Keratinocyte (primary cell): ENCODE measurements around the gene FRYL. TPM values are rescaled to one million over a fixed set of nuclear protein-coding genes. Genes with fewer than 3 reads are reported as not detected.
A peak's percentile ranks its signal among the peaks of the same experiment; 100 is the strongest.

ENCODE experiments used
- DNase-seq: peaks from one replicate; pipeline ENCODE4 v3.0.0-alpha.2; 2011; ENCODE audit warnings: low read depth, missing footprints, low spot score
- FAIRE-seq: peaks from 2 replicates; lab custom pipeline; 2011; peaks lifted over from hg19 to GRCh38; lab: Jason Lieb, UNC
- H2AFZ ChIP-seq: 2 replicates; pipeline ENCODE4 v1.6.0; 2012; ENCODE audit warnings: low read length, control low read depth, inconsistent platforms; ENCODE audit not compliant: control insufficient read depth
- H3K27ac ChIP-seq: 2 replicates; pipeline ENCODE4 v1.5.1; 2011; ENCODE audit warnings: low read length; ENCODE audit not compliant: control insufficient read depth, insufficient read depth
- H3K27me3 ChIP-seq: 3 replicates; pipeline ENCODE4 v1.6.0; 2011; ENCODE audit warnings: low read length; ENCODE audit not compliant: control insufficient read depth, insufficient read depth; ENCODE audit errors: extremely low read depth
- H3K36me3 ChIP-seq, 2 experiments: 2 replicates in 1 of 2; 3 replicates in 1 of 2; pipeline ENCODE4 v1.5.1; 2011; ENCODE audit warnings: low read length in 2 of 2, mild to moderate bottlenecking in 1 of 2; ENCODE audit not compliant: control insufficient read depth in 2 of 2, insufficient read depth in 2 of 2; ENCODE audit errors: extremely low read depth in 1 of 2
- H3K4me1 ChIP-seq: 3 replicates; pipeline ENCODE4 v1.5.1; 2011; ENCODE audit warnings: low read length; ENCODE audit not compliant: control insufficient read depth, insufficient read depth; ENCODE audit errors: extremely low read depth
- H3K4me2 ChIP-seq: 3 replicates; pipeline ENCODE4 v1.6.0; 2011; ENCODE audit warnings: low read depth, low read length; ENCODE audit not compliant: control insufficient read depth, insufficient read depth; ENCODE audit errors: extremely low read depth
- H3K4me3 ChIP-seq, 3 experiments: fragments of 200-600 bp in 1 of 3; sonication (generic) in 1 of 3; 2 replicates in 2 of 3; 3 replicates in 1 of 3; pipeline ENCODE4 v1.5.1; 2011 to 2016; ENCODE audit warnings: low read length in 3 of 3, mild to moderate bottlenecking in 3 of 3, control low read depth in 2 of 3, inconsistent platforms in 1 of 3, low read depth in 1 of 3, mixed read lengths in 1 of 3, mixed run types in 1 of 3, moderate library complexity in 1 of 3; ENCODE audit not compliant: control insufficient read depth in 2 of 3, insufficient read depth in 2 of 3; ENCODE audit errors: extremely low read depth in 1 of 3
- H3K79me2 ChIP-seq: 2 replicates; pipeline ENCODE4 v1.6.0; 2012; ENCODE audit warnings: low read length; ENCODE audit not compliant: control insufficient read depth, insufficient read depth
- H3K9ac ChIP-seq: 3 replicates; pipeline ENCODE4 v1.6.0; 2011; ENCODE audit warnings: low read length; ENCODE audit not compliant: control insufficient read depth, insufficient read depth; ENCODE audit errors: extremely low read depth
- H3K9me1 ChIP-seq: 3 replicates; pipeline ENCODE4 v1.6.0; 2011; ENCODE audit warnings: low read length; ENCODE audit not compliant: control insufficient read depth, insufficient read depth; ENCODE audit errors: extremely low read depth
- H3K9me3 ChIP-seq: 2 replicates; pipeline ENCODE4 v1.5.1; 2012; ENCODE audit warnings: low read depth, low read length; ENCODE audit not compliant: control insufficient read depth
- H4K20me1 ChIP-seq: 3 replicates; pipeline ENCODE4 v1.6.0; 2011; ENCODE audit warnings: low read length; ENCODE audit not compliant: control insufficient read depth, insufficient read depth; ENCODE audit errors: extremely low read depth
- CTCF ChIP-seq, 3 experiments: IDR thresholded peaks in 1 of 3; conservative IDR thresholded peaks in 1 of 3; optimal IDR thresholded peaks in 1 of 3; 2 replicates in 2 of 3; 3 replicates in 1 of 3; pipeline versions ENCODE3 to v1.5.1; 2011; ENCODE audit warnings: low read length in 3 of 3, mild to moderate bottlenecking in 3 of 3, moderate library complexity in 2 of 3, control low read depth in 1 of 3, inconsistent platforms in 1 of 3; ENCODE audit not compliant: insufficient read depth in 2 of 3; ENCODE audit errors: extremely low read depth in 1 of 3
- EZH2 ChIP-seq: IDR thresholded peaks from one replicate; pipeline ENCODE4 v1.6.1; 2012; ENCODE audit warnings: inconsistent platforms, mild to moderate bottlenecking, low read length, moderate library complexity
- dilution Hi-C: fragments of 300-500 bp; cut with MboI; formaldehyde crosslinking; loops from one replicate; pipeline ENCODE4 v1.7.0; 2020; ENCODE audit warnings: low sequenced_read_pairs; ENCODE audit not compliant: extremely low pct_ligation_motif_present
- polyA plus RNA-seq, 5 experiments: library from polyadenylated mRNA; depleted of rRNA in 3 of 5; stranded (reverse) in 3 of 5; stranded (forward) in 1 of 5; unstranded in 1 of 5; fragments of >200 nt; gene quantifications; 1 replicate in 1 of 5; 2 replicates in 3 of 5; 3 replicates in 1 of 5; pipeline versions ENCODE4 v1.2.1 to v1.2.3, GENCODE V29; 2011 to 2012; ENCODE audit warnings: missing spikeins in 2 of 5, low read depth in 1 of 5, low replicate concordance in 1 of 5

FRYL gene
- polyA plus RNA-seq, 1 donor (not counting 4 experiments of a cell fraction or from before 2014, with no cell fraction given) = 40.4 TPM

- DNase-seq (no peak), FAIRE-seq (peak; percentile 13)
- Histone ChIP-seq H3K27me3 (no peaks in the 10 kb centered on the region), H3K4me3 (no peak overlapping the region), H3K27ac (no peak overlapping the region), H2AFZ (no peak overlapping the region), H3K4me1 (no peaks in the 10 kb centered on the region), H4K20me1 (peaks cover 5% of the 10 kb centered on the region), H3K4me2 (no peak overlapping the region), H3K9me1 (no peaks in the 10 kb centered on the region), H3K79me2 (peaks cover 97% of the 10 kb centered on the region), H3K36me3 (peaks cover 0 to 1% of the 10 kb centered on the region in 2 experiments), H3K9ac (no peak overlapping the region), H3K9me3 (no peaks in the 10 kb centered on the region)
- dilution Hi-C loops = no loop called here
- peak in 2 of 3 experiments; percentile 13 to 25 for TF ChIP-seq CTCF (optimal IDR thresholded peaks at IDR 0.05 in 1 of 3, IDR thresholded peaks at IDR 0.05 in 1 of 3, conservative IDR thresholded peaks at IDR 0.05 in 1 of 3; ENCODE audit: extremely low read depth in 1 of 3, insufficient read depth in 2 of 3, low read length in 3 of 3)
- TF ChIP-seq EZH2 = no peak
Measured at GRCh38 chr4:48767055-48767929, 12.8 kb downstream of the FRYL start.

GRCh38 chr4:48766131-48766792 lies 13.8 kb downstream of the FRYL start:
- no peak for FAIRE-seq
- dilution Hi-C loops = no loop called here
- H3K9ac ChIP-seq = no peak overlapping the region
- peaks cover 0 to 1% of the 10 kb centered on the region in 2 experiments for H3K36me3 ChIP-seq
- peaks cover 5% of the 10 kb centered on the region for H4K20me1 ChIP-seq
- no peak overlapping the region for H3K27ac ChIP-seq
- H3K9me3 ChIP-seq = no peaks in the 10 kb centered on the region
- H3K9me1 ChIP-seq = no peaks in the 10 kb centered on the region
- H3K79me2 ChIP-seq = peaks cover 97% of the 10 kb centered on the region
- H3K27me3 ChIP-seq = no peaks in the 10 kb centered on the region
- TF ChIP-seq CTCF (optimal IDR thresholded peaks at IDR 0.05 in 1 of 3, IDR thresholded peaks at IDR 0.05 in 1 of 3, conservative IDR thresholded peaks at IDR 0.05 in 1 of 3; ENCODE audit: extremely low read depth in 1 of 3, insufficient read depth in 2 of 3, low read length in 3 of 3) (no peak), EZH2 (no peak)
- no peaks in the 10 kb centered on the region for H3K4me1 ChIP-seq
- H3K4me2 ChIP-seq = no peak overlapping the region
- DNase-seq = no peak
- H2AFZ ChIP-seq = no peak overlapping the region
- H3K4me3 ChIP-seq = no peak overlapping the region
